K562 (cell line): ENCODE data around the gene FABP7. TPM values are rescaled to one million over a fixed set of nuclear protein-coding genes. Genes with fewer than 3 reads are reported as not detected.

Experiments used
- ATAC-seq: fragments of 200-7000 bp; cut with Tn5 transposase; 3 replicates; pipeline ENCODE4 v1.9.1; 2020; ENCODE audit warnings: moderate library complexity
- BruUV-seq: library from RNA; stranded (reverse); fragments of 400-500 nt; replicated peaks from 2 replicates; lab custom pipeline; 2021; lab: Mats Ljungman, UMichigan
- CTCF ChIA-PET: fragments of 300-600 bp; formaldehyde crosslinking; extraction: SDS; loops from one replicate; lab custom pipeline; 2021; ENCODE audit warnings: low intra/inter-chr PET ratio; lab: Yijun Ruan, JAX
- POLR2A ChIA-PET: fragments of 300-600, 350-650 bp; sonication (Branson Sonifier 250); formaldehyde crosslinking; extraction: SDS; loops from one replicate; lab custom pipeline; 2021; ENCODE audit warnings: antibody characterized with exemption, inconsistent platforms; lab: Yijun Ruan, JAX
- DNase-seq, 4 experiments: peaks; one replicate each; pipeline versions ENCODE4 v3.0.0 to v3.0.0-alpha.2; 2011 to 2018; ENCODE audit warnings: low spot score in 3 of 4, mixed read lengths in 3 of 4; ENCODE audit errors: extremely low read depth in 1 of 4
- FAIRE-seq: peaks from 2 replicates; lab custom pipeline; 2011; peaks lifted over from hg19 to GRCh38; lab: Jason Lieb, UNC
- H2AFZ ChIP-seq: 2 replicates; pipeline ENCODE4 v1.6.0; 2011; ENCODE audit warnings: low read depth, low read length, control low read depth, inconsistent platforms
- H3K27ac ChIP-seq: fragments of 200-600 bp; 3 replicates; pipeline ENCODE4 v1.8.0; 2011; ENCODE audit warnings: low read depth, mild to moderate bottlenecking, control low read depth, inconsistent platforms, low read length, moderate library complexity, mixed read lengths; ENCODE audit errors: extremely low read depth
- H3K27me3 ChIP-seq, 2 experiments: fragments of 300-600 bp in 1 of 2; 2 replicates in 1 of 2; 3 replicates in 1 of 2; pipeline versions ENCODE4 v1.6.0 to v1.8.0; 2011; ENCODE audit warnings: inconsistent platforms in 2 of 2, low read length in 2 of 2, mild to moderate bottlenecking in 1 of 2, mixed read lengths in 1 of 2, moderate library complexity in 1 of 2; ENCODE audit not compliant: control insufficient read depth in 2 of 2, insufficient read depth in 2 of 2
- H3K36me3 ChIP-seq: fragments of 300-600 bp; 3 replicates; pipeline ENCODE4 v1.8.0; 2011; ENCODE audit warnings: mild to moderate bottlenecking, low read length, inconsistent platforms; ENCODE audit not compliant: control insufficient read depth, insufficient read depth
- H3K4me1 ChIP-seq, 2 experiments: fragments of 200-600 bp in 1 of 2; replicated peaks in 1 of 2; 2 replicates in 1 of 2; 3 replicates in 1 of 2; pipeline versions ENCODE4 v1.5.1 to v1.8.0; 2011; ENCODE audit warnings: inconsistent platforms in 2 of 2, low read length in 2 of 2, mild to moderate bottlenecking in 1 of 2, mixed read lengths in 1 of 2, moderate library complexity in 1 of 2; ENCODE audit not compliant: control insufficient read depth in 2 of 2, insufficient read depth in 2 of 2
- H3K4me2 ChIP-seq: 2 replicates; pipeline ENCODE4 v1.6.1; 2011; ENCODE audit warnings: low read length, control low read depth, inconsistent platforms, mixed read lengths; ENCODE audit not compliant: insufficient read depth
- H3K4me3 ChIP-seq: fragments of 200-600 bp; sonication (generic), shearing (Covaris generic); 2 replicates; pipeline ENCODE4 v1.5.1; 2016; ENCODE audit warnings: control low read depth, inconsistent platforms
- H3K79me2 ChIP-seq: fragments of 200-600 bp; 3 replicates; pipeline ENCODE4 v1.8.0; 2011; ENCODE audit warnings: low read length, inconsistent platforms; ENCODE audit not compliant: control insufficient read depth, insufficient read depth
- H3K9ac ChIP-seq, 2 experiments: 2 replicates each; pipeline versions ENCODE4 v1.6.0 to v1.6.1; 2011; ENCODE audit warnings: low read depth in 2 of 2, low read length in 2 of 2, control low read depth in 1 of 2, inconsistent platforms in 1 of 2, mild to moderate bottlenecking in 1 of 2, mixed read lengths in 1 of 2; ENCODE audit not compliant: insufficient read depth in 1 of 2
- H3K9me1 ChIP-seq: one replicate; pipeline ENCODE4 v1.6.0; 2011; ENCODE audit warnings: inconsistent platforms, mild to moderate bottlenecking, low read length, moderate library complexity; ENCODE audit not compliant: control insufficient read depth, insufficient read depth
- H3K9me3 ChIP-seq: replicated peaks from 2 replicates; pipeline ENCODE4 v1.5.1; 2011; ENCODE audit warnings: low read depth, low read length, inconsistent platforms; ENCODE audit not compliant: control insufficient read depth, insufficient read depth
- H4K20me1 ChIP-seq: replicated peaks from 2 replicates; pipeline ENCODE4 v1.6.1; 2011; ENCODE audit warnings: low read length, inconsistent platforms, mixed read lengths; ENCODE audit not compliant: control insufficient read depth, insufficient read depth
- PHTF2 ChIP-seq: fragments of 250-450 bp; sonication (Bioruptor Pico); IDR thresholded peaks from 2 replicates; pipeline ENCODE4 v1.5.0; 2021; ENCODE audit warnings: mild to moderate bottlenecking
- RAD21 ChIP-seq, 2 experiments: fragments of 250-450 bp in 1 of 2; fragments of 450-650 bp in 1 of 2; sonication (Bioruptor Pico) in 1 of 2; formaldehyde crosslinking in 1 of 2; IDR thresholded peaks in 1 of 2; conservative IDR thresholded peaks in 1 of 2; 2 replicates each; pipeline versions ENCODE4 v1.4.0 to v1.8.0; 2020 to 2022; ENCODE audit warnings: mild to moderate bottlenecking in 2 of 2, moderate library complexity in 1 of 2
- RBBP5 ChIP-seq: fragments of 200-600 bp; sonication (generic); IDR thresholded peaks from 2 replicates; pipeline ENCODE4 v1.6.1; 2012; ENCODE audit warnings: borderline replicate concordance, mild to moderate bottlenecking, low read length, control low read depth, inconsistent platforms; ENCODE audit not compliant: insufficient read depth, poor library complexity, severe bottlenecking
- SAP30 ChIP-seq: fragments of 200-600 bp; sonication (generic); IDR thresholded peaks from 2 replicates; pipeline ENCODE4 v1.6.1; 2012; ENCODE audit warnings: borderline replicate concordance, low read depth, mild to moderate bottlenecking, moderate library complexity, low read length, control low read depth, inconsistent platforms; ENCODE audit not compliant: insufficient read depth, poor library complexity, severe bottlenecking
- SMARCC2 ChIP-seq: fragments of 450-650 bp; IDR thresholded peaks from 2 replicates; pipeline ENCODE4 v1.6.1; 2017; ENCODE audit warnings: antibody characterized with exemption, moderate library complexity, mild to moderate bottlenecking, low read depth
- ZNF212 ChIP-seq: fragments of 450-650 bp; formaldehyde crosslinking; IDR thresholded peaks from 2 replicates; pipeline ENCODE4 v1.4.0; 2020; ENCODE audit warnings: mild to moderate bottlenecking
- ZNF232 ChIP-seq: sonication (generic); formaldehyde crosslinking; IDR thresholded peaks from 2 replicates; pipeline ENCODE4 v1.8.0; 2022; ENCODE audit warnings: mild to moderate bottlenecking, missing genetic modification reagents
- ZNF282 ChIP-seq: sonication (generic); formaldehyde crosslinking; IDR thresholded peaks from 2 replicates; pipeline ENCODE4 v1.8.1; 2023; ENCODE audit warnings: missing genetic modification reagents
- ZNF561 ChIP-seq: fragments of 450-650 bp; formaldehyde crosslinking; conservative IDR thresholded peaks from 2 replicates; pipeline ENCODE4 v1.4.0; 2020; ENCODE audit warnings: mild to moderate bottlenecking, moderate library complexity
- ZSCAN29 ChIP-seq: fragments of 450-650 bp; IDR thresholded peaks from 2 replicates; pipeline ENCODE4 v1.6.1; 2017
- in situ Hi-C: fragments of 300-500 bp; cut with MboI; formaldehyde crosslinking; loops from 4 replicates; pipeline ENCODE4 v1.15.0; 2018; ENCODE audit warnings: inconsistent platforms, mixed read lengths
- intact Hi-C: fragments of 100-400 bp; cut with micrococcal nuclease; formaldehyde crosslinking; loops from 2 replicates; pipeline ENCODE4 v1.14.2; 2022
- polyA plus RNA-seq, 8 experiments: library from polyadenylated mRNA; depleted of rRNA in 4 of 8; stranded (reverse) in 5 of 8; unstranded in 3 of 8; fragments of >200 nt; fragmentation: Nextera tagmentation in 2 of 8; fragmentation: Illumina TruSeq in 1 of 8; extraction: Ambion mirVana in 2 of 8; extraction: Trizol in 1 of 8; gene quantifications; 2 replicates each; pipeline versions ENCODE4 v1.2.1 to v1.2.3, GENCODE V29; 2011 to 2014; ENCODE audit warnings: inconsistent platforms in 1 of 8, missing spikeins in 1 of 8
- total RNA-seq, 7 experiments: library from RNA; depleted of rRNA in 6 of 7; stranded (reverse); fragments of >200 nt in 6 of 7; fragmentation: Illumina TruSeq in 2 of 7; extraction: Trizol in 2 of 7; gene quantifications; 2 replicates each; pipeline versions ENCODE4 v1.2.1 to v1.2.3, GENCODE V29; 2011 to 2021; ENCODE audit warnings: low replicate concordance in 1 of 7
- TF ChIP-seq, protein P1 (sequence below): fragments of 450-650 bp; formaldehyde crosslinking; IDR thresholded peaks from 2 replicates; pipeline ENCODE4 v1.4.0; 2020; ENCODE audit warnings: mild to moderate bottlenecking, moderate library complexity
- TF ChIP-seq, protein P2 (sequence below): fragments of 450-650 bp; IDR thresholded peaks from 2 replicates; pipeline ENCODE4 v1.6.1; 2016; ENCODE audit warnings: low read depth, mild to moderate bottlenecking, moderate library complexity
- TF ChIP-seq, protein P3 (sequence below): sonication (generic); formaldehyde crosslinking; IDR thresholded peaks from 2 replicates; pipeline ENCODE4 v1.8.0; 2023; ENCODE audit warnings: missing genetic modification reagents, mild to moderate bottlenecking, borderline replicate concordance
- TF ChIP-seq, protein P4 (sequence below): sonication (generic); formaldehyde crosslinking; IDR thresholded peaks from 2 replicates; pipeline ENCODE4 v1.8.1; 2022; ENCODE audit warnings: missing genetic modification reagents

Gene FABP7
- total and polyA plus RNA-seq, 9 of the 15 experiments (the other 6 are each of a cell fraction or from before 2014, with no cell fraction given), result 0.07 to 0.14 TPM; not detected in 7

DNA sequence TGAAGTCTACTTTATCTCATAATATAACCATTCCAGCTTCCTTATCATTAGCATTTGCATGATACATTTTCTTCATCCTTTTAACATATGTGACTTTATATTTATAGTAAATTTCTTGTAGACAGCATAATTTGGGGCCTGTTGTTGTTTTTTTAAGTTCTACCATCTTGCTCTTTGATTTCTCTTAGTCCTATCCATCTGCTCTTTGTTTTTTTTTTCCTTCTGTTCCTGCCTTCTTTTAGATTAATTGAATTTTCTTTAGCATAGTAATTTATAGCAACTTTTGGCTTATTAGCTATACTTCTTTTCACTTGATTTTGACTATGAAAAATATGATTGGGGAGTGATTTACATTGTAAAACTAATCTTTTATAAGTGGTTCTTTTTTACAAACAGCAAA is 19.2 kb upstream of the FABP7 start:
- no peak for FAIRE-seq
- TF ChIP-seq SAP30 (no peak), ZNF282 (CRISPR knock-in tag) (no peak), ZNF212 (CRISPR knock-in tag) (no peak), ZNF232 (no peak), PHTF2 (CRISPR knock-in tag) (no peak), ZSCAN29 (no peak), RAD21 (CRISPR knock-in tag; conservative IDR thresholded peaks at IDR 0.05 in 1 of 2, IDR thresholded peaks at IDR 0.05 in 1 of 2) (no peak), RBBP5 (no peak), ZNF561 (no peak), SMARCC2 (no peak)
- TF ChIP-seq, protein P1, sequence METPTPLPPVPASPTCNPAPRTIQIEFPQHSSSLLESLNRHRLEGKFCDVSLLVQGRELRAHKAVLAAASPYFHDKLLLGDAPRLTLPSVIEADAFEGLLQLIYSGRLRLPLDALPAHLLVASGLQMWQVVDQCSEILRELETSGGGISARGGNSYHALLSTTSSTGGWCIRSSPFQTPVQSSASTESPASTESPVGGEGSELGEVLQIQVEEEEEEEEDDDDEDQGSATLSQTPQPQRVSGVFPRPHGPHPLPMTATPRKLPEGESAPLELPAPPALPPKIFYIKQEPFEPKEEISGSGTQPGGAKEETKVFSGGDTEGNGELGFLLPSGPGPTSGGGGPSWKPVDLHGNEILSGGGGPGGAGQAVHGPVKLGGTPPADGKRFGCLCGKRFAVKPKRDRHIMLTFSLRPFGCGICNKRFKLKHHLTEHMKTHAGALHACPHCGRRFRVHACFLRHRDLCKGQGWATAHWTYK (CRISPR knock-in tag), result no peak
- TF ChIP-seq, protein P2, sequence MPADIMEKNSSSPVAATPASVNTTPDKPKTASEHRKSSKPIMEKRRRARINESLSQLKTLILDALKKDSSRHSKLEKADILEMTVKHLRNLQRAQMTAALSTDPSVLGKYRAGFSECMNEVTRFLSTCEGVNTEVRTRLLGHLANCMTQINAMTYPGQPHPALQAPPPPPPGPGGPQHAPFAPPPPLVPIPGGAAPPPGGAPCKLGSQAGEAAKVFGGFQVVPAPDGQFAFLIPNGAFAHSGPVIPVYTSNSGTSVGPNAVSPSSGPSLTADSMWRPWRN, result no peak
- TF ChIP-seq, protein P3, sequence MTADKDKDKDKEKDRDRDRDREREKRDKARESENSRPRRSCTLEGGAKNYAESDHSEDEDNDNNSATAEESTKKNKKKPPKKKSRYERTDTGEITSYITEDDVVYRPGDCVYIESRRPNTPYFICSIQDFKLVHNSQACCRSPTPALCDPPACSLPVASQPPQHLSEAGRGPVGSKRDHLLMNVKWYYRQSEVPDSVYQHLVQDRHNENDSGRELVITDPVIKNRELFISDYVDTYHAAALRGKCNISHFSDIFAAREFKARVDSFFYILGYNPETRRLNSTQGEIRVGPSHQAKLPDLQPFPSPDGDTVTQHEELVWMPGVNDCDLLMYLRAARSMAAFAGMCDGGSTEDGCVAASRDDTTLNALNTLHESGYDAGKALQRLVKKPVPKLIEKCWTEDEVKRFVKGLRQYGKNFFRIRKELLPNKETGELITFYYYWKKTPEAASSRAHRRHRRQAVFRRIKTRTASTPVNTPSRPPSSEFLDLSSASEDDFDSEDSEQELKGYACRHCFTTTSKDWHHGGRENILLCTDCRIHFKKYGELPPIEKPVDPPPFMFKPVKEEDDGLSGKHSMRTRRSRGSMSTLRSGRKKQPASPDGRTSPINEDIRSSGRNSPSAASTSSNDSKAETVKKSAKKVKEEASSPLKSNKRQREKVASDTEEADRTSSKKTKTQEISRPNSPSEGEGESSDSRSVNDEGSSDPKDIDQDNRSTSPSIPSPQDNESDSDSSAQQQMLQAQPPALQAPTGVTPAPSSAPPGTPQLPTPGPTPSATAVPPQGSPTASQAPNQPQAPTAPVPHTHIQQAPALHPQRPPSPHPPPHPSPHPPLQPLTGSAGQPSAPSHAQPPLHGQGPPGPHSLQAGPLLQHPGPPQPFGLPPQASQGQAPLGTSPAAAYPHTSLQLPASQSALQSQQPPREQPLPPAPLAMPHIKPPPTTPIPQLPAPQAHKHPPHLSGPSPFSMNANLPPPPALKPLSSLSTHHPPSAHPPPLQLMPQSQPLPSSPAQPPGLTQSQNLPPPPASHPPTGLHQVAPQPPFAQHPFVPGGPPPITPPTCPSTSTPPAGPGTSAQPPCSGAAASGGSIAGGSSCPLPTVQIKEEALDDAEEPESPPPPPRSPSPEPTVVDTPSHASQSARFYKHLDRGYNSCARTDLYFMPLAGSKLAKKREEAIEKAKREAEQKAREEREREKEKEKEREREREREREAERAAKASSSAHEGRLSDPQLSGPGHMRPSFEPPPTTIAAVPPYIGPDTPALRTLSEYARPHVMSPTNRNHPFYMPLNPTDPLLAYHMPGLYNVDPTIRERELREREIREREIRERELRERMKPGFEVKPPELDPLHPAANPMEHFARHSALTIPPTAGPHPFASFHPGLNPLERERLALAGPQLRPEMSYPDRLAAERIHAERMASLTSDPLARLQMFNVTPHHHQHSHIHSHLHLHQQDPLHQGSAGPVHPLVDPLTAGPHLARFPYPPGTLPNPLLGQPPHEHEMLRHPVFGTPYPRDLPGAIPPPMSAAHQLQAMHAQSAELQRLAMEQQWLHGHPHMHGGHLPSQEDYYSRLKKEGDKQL (CRISPR knock-in tag), result no peak
- TF ChIP-seq, protein P4, sequence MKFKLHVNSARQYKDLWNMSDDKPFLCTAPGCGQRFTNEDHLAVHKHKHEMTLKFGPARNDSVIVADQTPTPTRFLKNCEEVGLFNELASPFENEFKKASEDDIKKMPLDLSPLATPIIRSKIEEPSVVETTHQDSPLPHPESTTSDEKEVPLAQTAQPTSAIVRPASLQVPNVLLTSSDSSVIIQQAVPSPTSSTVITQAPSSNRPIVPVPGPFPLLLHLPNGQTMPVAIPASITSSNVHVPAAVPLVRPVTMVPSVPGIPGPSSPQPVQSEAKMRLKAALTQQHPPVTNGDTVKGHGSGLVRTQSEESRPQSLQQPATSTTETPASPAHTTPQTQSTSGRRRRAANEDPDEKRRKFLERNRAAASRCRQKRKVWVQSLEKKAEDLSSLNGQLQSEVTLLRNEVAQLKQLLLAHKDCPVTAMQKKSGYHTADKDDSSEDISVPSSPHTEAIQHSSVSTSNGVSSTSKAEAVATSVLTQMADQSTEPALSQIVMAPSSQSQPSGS (CRISPR knock-in tag), result no peak
- intact Hi-C loops, result no loop called here
- no peak overlapping the region for H3K4me2 ChIP-seq
- no peak overlapping the region for H3K9ac ChIP-seq
- H3K4me1 ChIP-seq, result no peaks in the 10 kb centered on the region
- no TSS peak for BruUV-seq
- no peak overlapping the region for H3K27ac ChIP-seq
- no peaks in the 10 kb centered on the region for H3K9me1 ChIP-seq
- DNase-seq, result no peak
- ChIA-PET POLR2A (no interaction called here), CTCF (no interaction called here)
- no peak overlapping the region for H3K4me3 ChIP-seq
- no peaks in the 10 kb centered on the region for H3K79me2 ChIP-seq
- in situ Hi-C loops, result no loop called here
- H3K27me3 ChIP-seq, result no peaks in the 10 kb centered on the region
- no peaks in the 10 kb centered on the region for H4K20me1 ChIP-seq
- H3K36me3 ChIP-seq, result no peaks in the 10 kb centered on the region
- H2AFZ ChIP-seq, result no peak overlapping the region
- H3K9me3 ChIP-seq, result no peaks in the 10 kb centered on the region
- no peak for ATAC-seq
